Measurements from ENCODE around the gene C1QA.

The C1QA gene

DNA sequence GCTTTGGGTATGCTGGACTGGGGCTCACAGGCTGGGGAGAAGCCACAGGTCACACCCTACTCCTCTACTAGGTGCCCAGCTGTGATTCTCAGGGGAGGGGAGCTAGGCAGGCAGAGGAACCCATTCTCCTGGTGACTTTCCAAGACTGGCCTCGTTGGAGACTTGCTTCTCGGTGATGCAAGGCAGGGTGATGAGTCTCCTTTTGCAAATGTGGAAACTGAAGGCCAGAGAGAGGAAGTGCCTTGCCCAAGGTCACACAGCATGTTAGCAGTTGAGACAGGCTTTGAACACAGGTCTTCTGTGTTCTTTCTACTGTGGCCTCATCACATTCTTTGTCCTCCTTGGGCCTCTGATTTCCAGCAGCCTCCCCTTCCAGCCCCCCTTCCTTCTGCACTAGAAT, 20.5 kb upstream of the C1QA start:
- TF ChIP-seq, protein P1, sequence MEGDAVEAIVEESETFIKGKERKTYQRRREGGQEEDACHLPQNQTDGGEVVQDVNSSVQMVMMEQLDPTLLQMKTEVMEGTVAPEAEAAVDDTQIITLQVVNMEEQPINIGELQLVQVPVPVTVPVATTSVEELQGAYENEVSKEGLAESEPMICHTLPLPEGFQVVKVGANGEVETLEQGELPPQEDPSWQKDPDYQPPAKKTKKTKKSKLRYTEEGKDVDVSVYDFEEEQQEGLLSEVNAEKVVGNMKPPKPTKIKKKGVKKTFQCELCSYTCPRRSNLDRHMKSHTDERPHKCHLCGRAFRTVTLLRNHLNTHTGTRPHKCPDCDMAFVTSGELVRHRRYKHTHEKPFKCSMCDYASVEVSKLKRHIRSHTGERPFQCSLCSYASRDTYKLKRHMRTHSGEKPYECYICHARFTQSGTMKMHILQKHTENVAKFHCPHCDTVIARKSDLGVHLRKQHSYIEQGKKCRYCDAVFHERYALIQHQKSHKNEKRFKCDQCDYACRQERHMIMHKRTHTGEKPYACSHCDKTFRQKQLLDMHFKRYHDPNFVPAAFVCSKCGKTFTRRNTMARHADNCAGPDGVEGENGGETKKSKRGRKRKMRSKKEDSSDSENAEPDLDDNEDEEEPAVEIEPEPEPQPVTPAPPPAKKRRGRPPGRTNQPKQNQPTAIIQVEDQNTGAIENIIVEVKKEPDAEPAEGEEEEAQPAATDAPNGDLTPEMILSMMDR (IDR thresholded peaks at IDR 0.05), result no peak
- no peak overlapping the region for H3K27ac ChIP-seq
- no peak overlapping the region for H2AFZ ChIP-seq
- no peaks in the 10 kb centered on the region for H3K27me3 ChIP-seq (ENCODE audit: control insufficient read depth, insufficient read depth, low read length)
- H3K9me3 ChIP-seq (ENCODE audit: control insufficient read depth, low read length), result no peaks in the 10 kb centered on the region
- no peaks in the 10 kb centered on the region for H3K4me1 ChIP-seq
- no peak overlapping the region for H3K4me2 ChIP-seq (ENCODE audit: low read length)
- H3K9ac ChIP-seq, result no peak overlapping the region
- no peak overlapping the region for H3K4me3 ChIP-seq (ENCODE audit: low read depth, low read length)
- H3K36me3 ChIP-seq (ENCODE audit: control insufficient read depth, insufficient read depth, low read length), result no peaks in the 10 kb centered on the region
- H3K79me2 ChIP-seq, result no peaks in the 10 kb centered on the region

DNA sequence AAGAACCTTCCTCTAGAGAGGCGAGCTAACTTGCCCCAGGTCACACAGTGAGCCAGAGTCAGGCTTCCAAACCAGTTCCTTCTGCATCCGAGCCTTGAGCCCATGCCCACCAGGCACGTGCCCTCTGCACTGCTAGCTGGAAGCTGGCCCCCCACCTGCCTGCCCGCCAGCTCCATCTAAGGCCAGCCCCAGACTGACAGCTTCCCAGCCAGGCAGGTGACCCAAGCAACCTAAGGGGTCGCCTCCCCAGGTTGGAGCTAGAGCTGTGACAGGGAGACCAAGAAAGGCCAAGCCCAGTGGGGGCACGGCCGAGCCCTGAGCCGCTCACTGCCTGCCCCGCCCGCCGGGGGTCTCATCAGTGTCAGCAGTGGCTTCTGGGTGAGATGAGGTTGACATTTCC, 19.9 kb upstream of the C1QA start:
- Histone ChIP-seq H3K4me1 (no peaks in the 10 kb centered on the region), H3K9me3 (ENCODE audit: control insufficient read depth, low read length) (no peaks in the 10 kb centered on the region), H3K4me2 (ENCODE audit: low read length) (no peak overlapping the region), H3K4me3 (ENCODE audit: low read depth, low read length) (no peak overlapping the region), H3K36me3 (ENCODE audit: control insufficient read depth, insufficient read depth, low read length) (no peaks in the 10 kb centered on the region), H2AFZ (no peak overlapping the region), H3K9ac (no peak overlapping the region), H3K27ac (no peak overlapping the region), H3K27me3 (ENCODE audit: control insufficient read depth, insufficient read depth, low read length) (no peaks in the 10 kb centered on the region), H3K79me2 (no peaks in the 10 kb centered on the region)
- TF ChIP-seq, protein P1 (IDR thresholded peaks at IDR 0.05), result no peak

DNA sequence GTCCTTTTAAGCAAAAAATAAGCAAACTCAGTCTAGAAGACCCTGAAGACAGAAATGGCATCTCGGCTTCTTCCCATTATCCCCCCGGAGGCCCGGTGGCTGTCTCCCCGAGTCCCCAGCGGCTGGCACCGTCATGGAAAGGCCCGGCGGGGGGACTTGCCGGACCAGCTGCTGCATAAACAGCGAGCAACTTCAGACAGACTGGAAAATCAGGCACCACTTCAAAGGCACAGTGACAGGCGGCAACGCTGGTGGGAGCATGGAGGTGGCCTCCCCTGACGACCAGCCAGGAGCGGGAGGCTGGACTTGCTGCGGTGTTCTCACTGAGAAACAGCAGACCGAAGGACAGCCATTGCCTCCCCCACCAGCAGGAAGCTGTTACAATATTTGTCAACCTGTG, 18.4 kb upstream of the C1QA start:
- Histone ChIP-seq H3K4me3 (ENCODE audit: low read depth, low read length) (no peak overlapping the region), H3K79me2 (no peaks in the 10 kb centered on the region), H3K9ac (no peak overlapping the region), H3K27ac (no peak overlapping the region), H3K9me3 (ENCODE audit: control insufficient read depth, low read length) (no peaks in the 10 kb centered on the region), H3K4me1 (no peaks in the 10 kb centered on the region), H3K27me3 (ENCODE audit: control insufficient read depth, insufficient read depth, low read length) (no peaks in the 10 kb centered on the region), H2AFZ (no peak overlapping the region), H3K36me3 (ENCODE audit: control insufficient read depth, insufficient read depth, low read length) (no peaks in the 10 kb centered on the region), H3K4me2 (ENCODE audit: low read length) (no peak overlapping the region)
- TF ChIP-seq, protein P1 (IDR thresholded peaks at IDR 0.05), result no peak

DNA sequence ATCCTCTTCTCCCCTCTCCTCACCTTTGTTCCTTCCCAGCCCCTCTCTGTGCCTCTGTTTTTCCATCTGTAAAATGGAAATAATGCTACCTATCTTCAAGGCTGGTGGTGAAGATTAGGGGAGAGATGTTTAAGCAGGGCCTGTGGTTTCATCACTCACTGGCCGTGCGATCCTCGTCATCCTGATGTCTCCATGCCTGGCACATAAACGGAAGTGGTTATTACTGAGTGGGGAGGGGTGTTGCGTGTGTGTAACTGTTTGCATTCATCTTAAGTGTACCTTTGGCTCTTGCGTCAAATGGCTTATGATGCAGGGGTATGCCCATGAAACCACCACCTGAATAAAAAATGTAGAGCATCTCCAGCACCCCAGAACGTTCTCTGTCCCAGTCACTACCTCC, 17.2 kb upstream of the C1QA start:
- Histone ChIP-seq H3K27ac (no peak overlapping the region), H3K4me2 (ENCODE audit: low read length) (no peak overlapping the region), H3K27me3 (ENCODE audit: control insufficient read depth, insufficient read depth, low read length) (no peaks in the 10 kb centered on the region), H3K9ac (no peak overlapping the region), H3K4me1 (no peaks in the 10 kb centered on the region), H3K79me2 (no peaks in the 10 kb centered on the region), H2AFZ (no peak overlapping the region), H3K36me3 (ENCODE audit: control insufficient read depth, insufficient read depth, low read length) (no peaks in the 10 kb centered on the region), H3K4me3 (ENCODE audit: low read depth, low read length) (no peak overlapping the region), H3K9me3 (ENCODE audit: control insufficient read depth, low read length) (no peaks in the 10 kb centered on the region)
- TF ChIP-seq, protein P1 (IDR thresholded peaks at IDR 0.05), result no peak

DNA sequence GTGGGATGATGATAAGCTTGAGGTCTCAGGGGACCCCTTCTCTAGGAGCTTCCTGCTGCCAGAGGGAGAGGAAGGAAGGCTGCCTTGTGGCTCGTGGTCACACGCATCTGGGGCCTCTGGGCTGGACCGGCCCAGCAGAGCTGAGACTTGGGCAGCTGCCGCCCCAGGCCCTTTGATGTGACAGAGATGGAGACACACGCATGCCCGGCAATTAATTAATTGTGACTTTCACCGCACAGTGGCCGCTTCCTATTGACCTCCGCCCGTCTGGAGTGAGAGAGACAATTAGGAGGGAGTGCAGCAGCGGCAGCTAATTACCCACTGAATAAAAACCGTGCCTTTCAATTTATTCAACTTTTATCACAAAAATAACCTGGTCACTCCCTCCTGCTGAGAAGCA, 16.6 kb upstream of the C1QA start:
- H2AFZ ChIP-seq, result no peak overlapping the region
- H3K79me2 ChIP-seq, result no peaks in the 10 kb centered on the region
- no peak overlapping the region for H3K9ac ChIP-seq
- no peaks in the 10 kb centered on the region for H3K9me3 ChIP-seq (ENCODE audit: control insufficient read depth, low read length)
- H3K4me3 ChIP-seq (ENCODE audit: low read depth, low read length), result no peak overlapping the region
- H3K4me2 ChIP-seq (ENCODE audit: low read length), result no peak overlapping the region
- H3K4me1 ChIP-seq, result no peaks in the 10 kb centered on the region
- no peaks in the 10 kb centered on the region for H3K27me3 ChIP-seq (ENCODE audit: control insufficient read depth, insufficient read depth, low read length)
- H3K27ac ChIP-seq, result no peak overlapping the region
- TF ChIP-seq, protein P1 (IDR thresholded peaks at IDR 0.05), result no peak
- no peaks in the 10 kb centered on the region for H3K36me3 ChIP-seq (ENCODE audit: control insufficient read depth, insufficient read depth, low read length)
